ENCODE results near the gene PROSER2. TPM values are rescaled to one million over a fixed set of nuclear protein-coding genes. Genes with fewer than 3 reads are reported as not detected.

Gene PROSER2
- polyA plus RNA-seq, 6 donors from 2014 or later, result 0.31 to 0.59 TPM; not detected in 4

DNA sequence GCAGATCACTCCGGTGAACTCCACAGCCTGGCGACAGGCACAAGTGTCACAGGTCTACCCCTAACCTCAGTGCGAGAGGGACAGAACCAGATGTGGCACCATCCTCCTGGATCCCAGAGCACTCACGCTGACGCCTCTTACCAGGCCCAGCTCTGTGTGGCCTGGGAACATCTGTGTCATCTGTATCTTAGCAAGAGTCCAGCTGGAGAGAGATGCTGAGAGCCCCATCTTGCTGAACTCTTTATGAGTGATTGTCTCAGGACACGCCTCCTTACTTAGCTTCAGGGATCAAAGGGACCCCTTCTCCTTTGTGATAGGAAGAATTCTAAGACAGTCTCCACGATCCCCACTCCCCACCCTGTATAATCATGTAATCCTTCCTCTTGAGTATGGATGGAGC lies 10.0 kb upstream of the PROSER2 start:
- no peak for ATAC-seq (ENCODE audit: low read depth in 2 of 2)
- peaks cover 0 to 13% (median under 1%) of the 10 kb centered on the region in 3 donors for H3K27me3 Mint-ChIP-seq
- DNase-seq, result no peak
- H3K4me1 Mint-ChIP-seq, result no peaks in the 10 kb centered on the region
- H3K27ac Mint-ChIP-seq, result no peak overlapping the region
- H3K9me3 Mint-ChIP-seq, result no peaks in the 10 kb centered on the region
- H3K4me3 Mint-ChIP-seq, result no peak overlapping the region
- no peaks in the 10 kb centered on the region for H3K36me3 Mint-ChIP-seq

DNA sequence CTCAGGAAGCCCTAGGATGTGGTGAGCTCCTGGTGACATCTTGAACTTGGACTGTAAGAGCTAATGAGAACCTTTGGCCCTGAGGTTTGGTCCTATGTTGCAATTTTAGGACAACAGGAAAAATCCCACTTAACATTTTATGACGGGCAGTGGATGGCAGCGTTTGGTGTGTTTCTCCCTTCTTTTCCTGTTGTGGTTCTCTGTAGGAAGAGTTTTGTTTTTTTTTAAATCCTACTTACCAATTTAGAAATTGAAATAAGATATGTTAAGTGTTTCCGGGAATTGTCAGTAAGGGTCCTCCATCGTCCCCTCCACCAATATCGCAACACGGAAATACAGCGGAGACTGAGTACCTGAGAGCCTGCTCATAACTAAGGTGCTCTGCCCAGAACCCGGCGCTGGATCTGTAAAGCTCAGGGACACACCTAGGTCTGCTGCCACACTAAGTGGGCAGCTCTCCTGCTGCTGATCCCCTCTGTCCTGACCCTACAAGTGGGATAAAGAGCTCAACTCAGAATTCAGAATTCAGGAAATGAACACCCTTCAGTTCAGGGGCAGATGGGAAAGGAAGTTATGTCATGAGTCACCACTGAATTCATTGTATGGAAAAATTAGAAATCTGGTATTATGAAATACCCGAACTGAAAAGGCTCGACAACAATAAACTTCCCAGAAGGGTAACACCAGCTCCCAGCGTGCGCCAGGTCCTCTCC lies 9.1 kb upstream of the PROSER2 start:
- Mint-ChIP-seq H3K36me3 (no peaks in the 10 kb centered on the region), H3K27ac (no peak overlapping the region), H3K27me3 (peaks cover 0 to 9% (median 0%) of the 10 kb centered on the region in 3 donors), H3K4me1 (no peaks in the 10 kb centered on the region), H3K4me3 (no peak overlapping the region), H3K9me3 (no peaks in the 10 kb centered on the region)
- DNase-seq, result no peak
- ATAC-seq (ENCODE audit: low read depth in 2 of 2), result no peak

DNA sequence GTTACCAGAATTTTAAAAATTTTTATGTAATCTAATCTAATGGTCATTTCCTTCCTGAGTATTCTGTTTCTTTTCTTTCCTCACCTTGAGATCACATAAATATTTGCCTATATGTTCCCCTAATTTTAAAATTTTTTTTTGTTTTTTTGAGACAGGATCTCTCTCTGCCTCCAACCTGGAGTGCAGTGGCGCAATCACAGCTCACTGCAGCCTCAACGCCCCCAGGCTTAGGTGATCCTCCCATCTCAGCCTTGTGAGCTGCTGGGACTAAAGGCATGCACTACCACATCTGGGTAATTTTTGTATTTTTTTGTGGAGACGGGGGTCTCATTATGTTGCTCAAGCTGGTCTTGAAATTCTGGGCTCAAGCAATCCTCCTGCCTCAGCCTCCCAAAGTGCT lies 4.1 kb upstream of the PROSER2 start:
- ATAC-seq (ENCODE audit: low read depth in 2 of 2), result no peak
- H3K27ac Mint-ChIP-seq, result peak overlapping the region in 1 of 6 donors; percentile 51

DNA sequence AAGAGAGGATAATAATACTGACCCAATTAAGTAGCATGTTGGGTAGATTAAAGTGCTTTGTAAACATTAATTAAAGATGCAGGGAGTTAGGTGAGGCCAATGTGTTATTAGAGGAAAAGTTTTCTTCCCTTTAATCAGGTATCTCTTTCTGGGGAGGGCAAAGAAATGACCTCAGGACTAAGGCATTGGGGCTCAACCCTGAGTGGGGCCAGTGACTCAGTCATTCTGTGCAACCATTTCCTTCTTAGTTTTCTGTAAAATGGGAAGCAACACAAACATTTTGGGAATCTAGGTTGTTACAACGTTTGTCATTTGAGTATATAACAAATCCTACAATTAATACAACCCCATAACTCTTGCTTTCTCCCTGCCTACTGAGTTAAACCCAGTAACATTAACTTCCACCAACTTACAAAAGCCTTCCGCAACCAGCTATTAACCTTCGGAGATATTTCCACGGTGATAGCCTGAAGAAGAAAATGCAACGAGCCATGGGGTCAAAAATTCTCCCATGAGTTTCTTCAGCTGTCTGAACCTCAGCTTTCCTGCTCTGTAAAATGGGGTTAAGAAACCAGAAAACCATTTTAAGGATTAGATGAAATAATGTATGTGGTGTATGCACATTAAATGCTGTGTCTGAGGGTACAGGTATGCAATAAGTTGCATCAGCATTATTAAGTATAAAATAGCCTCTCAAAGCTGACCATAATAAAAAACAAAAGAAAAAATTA lies 965 bp upstream of the PROSER2 start:
- H3K9me3 Mint-ChIP-seq, result no peaks in the 10 kb centered on the region
- H3K4me3 Mint-ChIP-seq, result peak overlapping the region in 5 of 8 donors; percentile 3 to 46 (median 29)
- ATAC-seq (ENCODE audit: low read depth in 2 of 2) (no peak), DNase-seq (no peak)
- peaks cover 44 to 48% (median 44%) of the 10 kb centered on the region in 3 donors for H3K27me3 Mint-ChIP-seq
- no peaks in the 10 kb centered on the region for H3K36me3 Mint-ChIP-seq
- H3K27ac Mint-ChIP-seq, result no peak overlapping the region
- H3K4me1 Mint-ChIP-seq, result peaks cover 6 to 13% (median 6%) of the 10 kb centered on the region in 3 donors

More for the DNA sequence above, 4.1 kb upstream of the PROSER2 start:
- Mint-ChIP-seq H3K4me3 (peak overlapping the region in 1 of 8 donors; percentile 22), H3K9me3 (no peaks in the 10 kb centered on the region), H3K4me1 (peaks cover 6% of the 10 kb centered on the region in 3 donors), H3K36me3 (no peaks in the 10 kb centered on the region), H3K27me3 (peaks cover 17 to 19% (median 19%) of the 10 kb centered on the region in 3 donors)
- no peak for DNase-seq

DNA sequence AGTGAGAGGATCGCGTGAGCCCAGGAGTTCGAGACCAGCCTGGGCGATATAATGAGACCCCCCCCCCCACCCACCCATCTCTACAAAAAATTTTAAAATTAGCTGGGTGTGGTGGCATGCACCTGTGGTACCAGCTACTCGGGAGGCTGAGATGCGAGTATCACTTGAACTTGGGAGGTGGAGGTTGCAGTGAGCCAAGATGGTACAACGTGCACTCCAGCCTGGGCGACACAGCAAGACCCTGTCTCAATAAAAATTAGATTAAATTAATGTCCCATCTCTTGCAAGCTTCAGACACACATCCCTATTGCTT lies 391 bp upstream of the PROSER2 start:
- ATAC-seq (ENCODE audit: low read depth in 2 of 2), result no peak
- no peak for DNase-seq
- no peak overlapping the region for H3K27ac Mint-ChIP-seq
- H3K9me3 Mint-ChIP-seq, result peaks cover 0 to 1% (median 0%) of the 10 kb centered on the region in 7 donors
- peaks cover 48 to 53% (median 48%) of the 10 kb centered on the region in 3 donors for H3K27me3 Mint-ChIP-seq
- peak overlapping the region in 4 of 8 donors; percentile 29 to 46 (median 37) for H3K4me3 Mint-ChIP-seq
- no peaks in the 10 kb centered on the region for H3K36me3 Mint-ChIP-seq
- peaks cover 6 to 13% (median 6%) of the 10 kb centered on the region in 3 donors for H3K4me1 Mint-ChIP-seq

DNA sequence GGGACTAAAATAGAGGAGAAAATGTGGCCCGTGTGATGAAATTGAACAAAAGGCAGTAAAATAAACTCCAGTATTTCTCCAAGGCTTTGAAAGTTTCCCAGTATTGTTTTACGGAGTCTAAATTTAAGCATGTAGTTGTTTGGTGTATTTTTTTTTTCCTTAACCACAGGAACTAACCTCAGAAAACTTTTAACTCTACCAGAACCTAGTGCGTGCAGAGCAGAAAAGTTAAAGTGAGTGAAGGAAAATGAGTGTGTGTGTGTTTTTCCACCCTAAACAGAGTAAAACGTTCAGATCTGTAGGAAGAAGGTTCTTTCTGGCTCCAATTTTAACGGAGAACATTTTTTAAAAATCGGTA lies 812 bp downstream of the PROSER2 start:
- peak overlapping the region; percentile 12 to 75 (median 48) for H3K4me3 Mint-ChIP-seq
- peaks cover 48 to 54% (median 48%) of the 10 kb centered on the region in 3 donors for H3K27me3 Mint-ChIP-seq
- no peak for ATAC-seq (ENCODE audit: low read depth in 2 of 2)
- peaks cover 6 to 13% (median 6%) of the 10 kb centered on the region in 3 donors for H3K4me1 Mint-ChIP-seq
- H3K36me3 Mint-ChIP-seq, result no peaks in the 10 kb centered on the region
- DNase-seq, result no peak
- no peak overlapping the region for H3K27ac Mint-ChIP-seq
- H3K9me3 Mint-ChIP-seq, result peaks cover 0 to 1% (median 0%) of the 10 kb centered on the region in 7 donors

DNA sequence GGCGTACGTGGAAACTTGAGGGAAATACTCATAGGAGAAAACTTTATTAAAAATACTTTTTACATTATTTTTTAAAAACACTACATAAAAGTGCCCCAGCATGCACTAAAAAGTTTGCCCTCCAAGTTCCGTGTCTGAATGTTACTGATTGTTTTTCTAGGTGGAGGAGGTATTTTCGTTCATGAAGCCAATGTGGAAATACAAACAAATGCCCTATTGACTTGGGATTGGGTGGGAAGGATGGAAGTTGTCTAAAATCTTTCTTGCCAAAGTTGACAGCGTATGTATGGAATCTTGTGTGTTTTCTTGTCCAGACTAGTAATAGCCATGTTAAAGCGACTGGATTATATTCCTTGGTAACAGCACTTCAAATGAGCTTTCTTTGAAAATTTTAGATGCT lies 1.2 kb downstream of the PROSER2 start:
- ATAC-seq (ENCODE audit: low read depth in 2 of 2) (no peak), DNase-seq (no peak)
- Mint-ChIP-seq H3K27me3 (peaks cover 48 to 54% (median 48%) of the 10 kb centered on the region in 3 donors), H3K27ac (no peak overlapping the region), H3K4me3 (peak overlapping the region in 6 of 8 donors; percentile 14 to 75 (median 48)), H3K9me3 (peaks cover 0 to 1% (median 0%) of the 10 kb centered on the region in 7 donors), H3K36me3 (no peaks in the 10 kb centered on the region), H3K4me1 (peaks cover 6 to 13% (median 6%) of the 10 kb centered on the region in 3 donors)

DNA sequence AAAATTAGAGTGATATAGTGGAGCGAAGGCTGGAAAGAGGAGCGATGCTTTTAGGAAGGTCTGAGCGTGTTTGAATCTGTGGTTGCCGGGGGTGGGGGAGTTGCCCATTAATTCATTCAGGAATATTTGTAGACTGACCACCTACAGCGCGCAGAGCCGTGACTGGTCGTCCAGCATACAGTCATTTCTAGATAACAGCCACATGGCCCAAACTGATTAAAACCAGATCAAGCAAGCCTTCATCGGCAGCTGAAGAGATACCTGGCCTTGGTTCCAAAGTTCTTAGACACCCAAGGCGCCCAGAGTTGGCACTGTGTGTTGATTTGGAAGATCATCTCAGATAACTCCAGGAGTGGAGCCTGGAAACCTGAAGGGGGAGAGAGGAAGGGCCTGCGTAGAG lies 1.7 kb downstream of the PROSER2 start:
- H3K9me3 Mint-ChIP-seq, result peaks cover 0 to 1% (median 0%) of the 10 kb centered on the region in 7 donors

DNA sequence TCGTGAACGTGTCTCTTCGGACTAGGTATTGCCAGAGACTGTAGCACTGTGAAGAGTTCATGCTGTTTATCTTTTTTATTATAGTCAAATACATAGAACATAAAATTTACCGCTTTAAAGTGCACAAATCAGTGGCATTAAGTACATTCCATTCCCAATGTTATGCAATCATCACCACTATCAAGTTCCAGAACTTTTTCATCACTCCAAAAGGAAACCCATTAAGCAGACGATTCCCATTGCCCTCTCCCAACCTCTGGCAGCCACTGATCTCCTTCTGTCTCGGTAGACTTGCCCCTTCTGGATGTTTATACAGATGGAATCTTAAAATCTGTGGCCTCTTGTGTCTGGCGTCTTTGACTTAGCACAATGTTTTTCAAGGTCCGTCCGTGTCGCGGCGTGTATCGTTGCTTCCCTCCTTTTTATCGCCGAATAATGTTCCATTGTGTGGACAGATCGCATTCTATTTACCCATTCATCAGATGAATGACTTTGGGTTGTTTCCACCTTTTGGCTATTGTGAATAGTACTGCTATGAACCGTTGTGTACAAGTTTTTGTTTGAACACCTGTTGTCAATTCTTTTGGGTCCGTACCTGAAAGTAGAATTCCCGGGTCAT lies 2.7 kb downstream of the PROSER2 start:
- H3K36me3 Mint-ChIP-seq, result no peaks in the 10 kb centered on the region

More for the DNA sequence above, 1.7 kb downstream of the PROSER2 start:
- Mint-ChIP-seq H3K27ac (no peak overlapping the region), H3K4me3 (peak overlapping the region in 2 of 8 donors; percentile 26 to 34), H3K27me3 (peaks cover 44 to 54% (median 44%) of the 10 kb centered on the region in 3 donors), H3K4me1 (peaks cover 1 to 9% (median 2%) of the 10 kb centered on the region in 3 donors), H3K36me3 (no peaks in the 10 kb centered on the region)
- no peak for DNase-seq
- no peak for ATAC-seq (ENCODE audit: low read depth in 2 of 2)

DNA sequence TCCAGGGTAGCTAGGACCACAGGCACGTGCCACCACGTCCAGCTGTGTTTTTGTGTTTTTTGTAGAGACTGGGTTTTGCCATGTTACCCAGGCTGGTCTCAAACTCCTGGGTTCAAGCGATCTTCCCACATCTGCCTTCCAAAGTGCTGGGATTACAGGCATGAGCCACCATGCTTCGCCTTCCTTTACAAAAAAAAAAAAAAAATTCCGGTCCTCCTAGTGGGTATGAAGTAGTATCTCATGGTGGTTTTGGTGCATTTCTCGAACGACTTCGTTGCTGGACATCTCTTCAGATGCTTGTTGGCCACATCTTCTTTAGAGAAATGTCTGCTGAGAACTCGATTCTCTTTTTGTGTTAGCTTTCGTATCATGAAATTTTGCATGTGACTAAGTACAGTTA lies 3.9 kb downstream of the PROSER2 start:
- Mint-ChIP-seq H3K9me3 (peaks cover 0 to 1% (median 0%) of the 10 kb centered on the region in 7 donors), H3K36me3 (no peaks in the 10 kb centered on the region), H3K4me3 (no peak overlapping the region), H3K4me1 (peaks cover 0 to 9% (median 0%) of the 10 kb centered on the region in 3 donors), H3K27ac (no peak overlapping the region), H3K27me3 (peaks cover 34 to 41% (median 39%) of the 10 kb centered on the region in 3 donors)
- DNase-seq, result no peak
- ATAC-seq (ENCODE audit: low read depth in 2 of 2), result no peak

More for the DNA sequence above, 2.7 kb downstream of the PROSER2 start:
- no peak for ATAC-seq (ENCODE audit: low read depth in 2 of 2)
- Mint-ChIP-seq H3K4me1 (peaks cover 0 to 9% (median 0%) of the 10 kb centered on the region in 3 donors), H3K4me3 (peak overlapping the region in 3 of 8 donors; percentile 31 to 58 (median 32)), H3K9me3 (peaks cover 0 to 1% (median 0%) of the 10 kb centered on the region in 7 donors), H3K27me3 (peaks cover 41 to 51% (median 43%) of the 10 kb centered on the region in 3 donors), H3K27ac (no peak overlapping the region)
- DNase-seq, result no peak

DNA sequence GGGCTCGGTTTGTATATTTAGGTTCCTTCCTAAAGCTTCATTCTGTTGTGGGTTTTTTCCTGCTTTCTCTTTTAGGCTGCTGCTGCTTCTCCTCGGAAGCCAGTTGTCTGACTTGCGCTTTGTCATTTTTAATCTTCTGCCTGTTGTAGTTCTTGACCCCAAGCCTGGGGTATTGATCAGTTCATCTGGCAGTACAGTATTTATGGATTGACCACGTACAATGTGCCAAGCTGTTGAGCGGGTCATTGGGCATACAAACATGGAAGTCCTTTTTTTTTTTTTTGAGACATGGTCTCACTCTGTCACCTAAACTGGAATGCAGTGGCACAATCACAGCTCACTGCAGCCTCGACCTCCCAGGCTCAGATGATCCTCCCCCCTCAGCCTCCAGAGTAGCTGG lies 4.3 kb downstream of the PROSER2 start:
- Mint-ChIP-seq H3K4me3 (no peak overlapping the region), H3K27ac (no peak overlapping the region), H3K9me3 (peaks cover 0 to 1% (median 0%) of the 10 kb centered on the region in 7 donors), H3K4me1 (peaks cover 0 to 9% (median 0%) of the 10 kb centered on the region in 3 donors), H3K27me3 (peaks cover 31 to 38% (median 35%) of the 10 kb centered on the region in 3 donors), H3K36me3 (no peaks in the 10 kb centered on the region)
- DNase-seq, result no peak
- no peak for ATAC-seq (ENCODE audit: low read depth in 2 of 2)

DNA sequence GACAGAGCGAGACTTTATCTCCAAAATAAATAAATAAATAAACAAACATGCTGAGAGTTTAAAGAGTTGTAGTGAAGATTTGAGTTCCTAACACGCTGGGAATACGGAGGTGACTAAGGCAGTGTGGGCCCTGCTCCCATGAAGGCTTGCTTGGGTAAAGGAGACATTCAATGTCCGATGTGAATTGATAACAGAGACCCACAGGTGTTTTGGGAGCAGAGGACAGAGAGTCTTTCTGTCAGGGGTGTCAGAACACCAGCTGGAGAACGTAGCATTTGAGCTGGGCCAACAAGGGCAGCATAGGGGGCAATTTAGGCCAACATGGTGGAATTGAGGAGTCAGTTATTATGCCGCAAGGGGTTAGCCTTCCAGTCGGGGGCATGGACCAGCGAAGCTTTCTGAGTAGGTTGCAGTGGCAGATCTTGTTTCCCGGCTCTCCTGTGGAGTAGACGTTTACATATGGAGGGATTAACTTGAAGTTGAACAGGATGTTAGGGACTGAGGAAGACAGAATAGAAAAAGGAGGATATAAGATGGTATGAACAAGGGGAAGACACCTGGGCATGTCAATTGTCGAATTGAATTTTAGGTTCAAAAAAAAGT lies 5.6 kb downstream of the PROSER2 start:
- peak overlapping the region in 1 of 8 donors; percentile 60 for H3K4me3 Mint-ChIP-seq
- H3K27ac Mint-ChIP-seq, result no peak overlapping the region
- DNase-seq, result no peak
- peaks cover 31 to 37% (median 37%) of the 10 kb centered on the region in 3 donors for H3K27me3 Mint-ChIP-seq
- H3K36me3 Mint-ChIP-seq, result no peaks in the 10 kb centered on the region
- peaks cover 0 to 1% (median 0%) of the 10 kb centered on the region in 7 donors for H3K9me3 Mint-ChIP-seq
- H3K4me1 Mint-ChIP-seq, result peaks cover 0 to 9% (median 0%) of the 10 kb centered on the region in 3 donors
- no peak for ATAC-seq (ENCODE audit: low read depth in 2 of 2)

Data from naive B cell (primary cell).